Measurements from ENCODE around the gene MEI1.

MEI1 gene

GRCh38 chr22:41799486-41800347 is 100.4 kb downstream of the MEI1 start:
- Histone ChIP-seq H3K27ac (peak overlapping the region; percentile 80), H3K27me3 (no peaks in the 10 kb centered on the region), H3K9me3 (no peaks in the 10 kb centered on the region), H3K4me1 (ENCODE audit: control insufficient read depth in 1 of 2, insufficient read depth in 1 of 2, low read depth in 1 of 2, low read length in 1 of 2) (peaks cover 20 to 22% of the 10 kb centered on the region in 2 experiments), H3K4me3 (ENCODE audit: low read depth in 1 of 2, low read length in 1 of 2) (peak overlapping the region; percentile 78 to 84), H3K36me3 (peaks cover 4% of the 10 kb centered on the region)
- TF ChIP-seq CTCF (IDR thresholded peaks at IDR 0.05): peak; percentile 4

- peaks cover 20 to 22% of the 10 kb centered on the region in 2 experiments for H3K4me1 ChIP-seq (ENCODE audit: control insufficient read depth in 1 of 2, insufficient read depth in 1 of 2, low read depth in 1 of 2, low read length in 1 of 2)
- no peaks in the 10 kb centered on the region for H3K36me3 ChIP-seq
Measured at GRCh38 chr22:41800348-41801146, 101.2 kb downstream of the MEI1 start, which contains the start of gene CCDC134. TSS of gene CCDC134 (plus strand) at chr22:41800679. CDS start at chr22:41808891, 8,212 bp downstream.

GRCh38 chr22:41801147-41801819 is 102.0 kb downstream of the MEI1 start:
- no peaks in the 10 kb centered on the region for H3K9me3 ChIP-seq
- H3K4me3 ChIP-seq (ENCODE audit: low read depth in 1 of 2, low read length in 1 of 2): peak overlapping the region; percentile 78 to 84
- TF ChIP-seq CTCF (IDR thresholded peaks at IDR 0.05): no peak
- H3K27me3 ChIP-seq: no peaks in the 10 kb centered on the region
- peak overlapping the region; percentile 80 for H3K27ac ChIP-seq
- no peaks in the 10 kb centered on the region for H3K36me3 ChIP-seq
- H3K4me1 ChIP-seq (ENCODE audit: control insufficient read depth in 1 of 2, insufficient read depth in 1 of 2, low read depth in 1 of 2, low read length in 1 of 2): peaks cover 20 to 22% of the 10 kb centered on the region in 2 experiments

More at GRCh38 chr22:41800348-41801146, 101.2 kb downstream of the MEI1 start, which contains the start of gene CCDC134:
- H3K9me3 ChIP-seq: no peaks in the 10 kb centered on the region
- TF ChIP-seq CTCF (IDR thresholded peaks at IDR 0.05): peak; percentile 10
- no peaks in the 10 kb centered on the region for H3K27me3 ChIP-seq
- H3K4me3 ChIP-seq (ENCODE audit: low read depth in 1 of 2, low read length in 1 of 2): peak within 1 kb of the TSS; percentile 78 to 84
- peak within 1 kb of the TSS; percentile 80 for H3K27ac ChIP-seq

- Histone ChIP-seq H3K9me3 (no peaks in the 10 kb centered on the region), H3K4me3 (ENCODE audit: low read depth in 1 of 2, low read length in 1 of 2) (no peak overlapping the region), H3K27me3 (no peaks in the 10 kb centered on the region), H3K27ac (no peak overlapping the region), H3K4me1 (ENCODE audit: control insufficient read depth in 1 of 2, insufficient read depth in 1 of 2, low read depth in 1 of 2, low read length in 1 of 2) (peaks cover 20 to 22% of the 10 kb centered on the region in 2 experiments), H3K36me3 (no peaks in the 10 kb centered on the region)
- TF ChIP-seq CTCF (IDR thresholded peaks at IDR 0.05): no peak
Measured at GRCh38 chr22:41801886-41802285, 102.6 kb downstream of the MEI1 start.

GRCh38 chr22:41805639-41806038 is 106.3 kb downstream of the MEI1 start:
- Histone ChIP-seq H3K27ac (no peak overlapping the region), H3K4me1 (ENCODE audit: control insufficient read depth in 1 of 2, insufficient read depth in 1 of 2, low read depth in 1 of 2, low read length in 1 of 2) (peaks cover 10 to 12% of the 10 kb centered on the region in 2 experiments), H3K36me3 (peaks cover 9% of the 10 kb centered on the region), H3K4me3 (ENCODE audit: low read depth in 1 of 2, low read length in 1 of 2) (no peak overlapping the region), H3K27me3 (no peaks in the 10 kb centered on the region), H3K9me3 (no peaks in the 10 kb centered on the region)
- TF ChIP-seq CTCF (IDR thresholded peaks at IDR 0.05): no peak

Measured in neutrophil (primary cell).